Nephron progenitor cell (in vitro differentiated cells): Measurements from ENCODE around the gene CERS1.

ENCODE experiments used
- DNase-seq: peaks from one replicate; pipeline ENCODE4 v3.0.0; 2021
- H3K27ac Mint-ChIP-seq: 2 replicates; pipeline ENCODE4 v1.8.0; 2021; ENCODE audit warnings: mild to moderate bottlenecking, moderate library complexity, mixed read lengths
- H3K27me3 Mint-ChIP-seq: 2 replicates; pipeline ENCODE4 v1.8.0; 2021; ENCODE audit warnings: mild to moderate bottlenecking, low read depth, mixed read lengths; ENCODE audit not compliant: poor library complexity
- H3K36me3 Mint-ChIP-seq: 2 replicates; pipeline ENCODE4 v1.8.0; 2021; ENCODE audit warnings: low read depth, mixed read lengths
- H3K4me1 Mint-ChIP-seq: 2 replicates; pipeline ENCODE4 v1.8.0; 2021; ENCODE audit warnings: mixed read lengths
- H3K4me3 Mint-ChIP-seq: 2 replicates; pipeline ENCODE4 v1.8.0; 2021; ENCODE audit warnings: mild to moderate bottlenecking, moderate library complexity, mixed read lengths
- H3K9me3 Mint-ChIP-seq: 2 replicates; pipeline ENCODE4 v1.8.0; 2021; ENCODE audit warnings: mild to moderate bottlenecking, moderate library complexity, mixed read lengths
- TF ChIP-seq, protein P1 (sequence below): fragments of 200-600 bp; sonication (generic); IDR thresholded peaks from 2 replicates; pipeline ENCODE4 v1.5.0; 2021; ENCODE audit warnings: antibody characterized with exemption

Gene CERS1

DNA sequence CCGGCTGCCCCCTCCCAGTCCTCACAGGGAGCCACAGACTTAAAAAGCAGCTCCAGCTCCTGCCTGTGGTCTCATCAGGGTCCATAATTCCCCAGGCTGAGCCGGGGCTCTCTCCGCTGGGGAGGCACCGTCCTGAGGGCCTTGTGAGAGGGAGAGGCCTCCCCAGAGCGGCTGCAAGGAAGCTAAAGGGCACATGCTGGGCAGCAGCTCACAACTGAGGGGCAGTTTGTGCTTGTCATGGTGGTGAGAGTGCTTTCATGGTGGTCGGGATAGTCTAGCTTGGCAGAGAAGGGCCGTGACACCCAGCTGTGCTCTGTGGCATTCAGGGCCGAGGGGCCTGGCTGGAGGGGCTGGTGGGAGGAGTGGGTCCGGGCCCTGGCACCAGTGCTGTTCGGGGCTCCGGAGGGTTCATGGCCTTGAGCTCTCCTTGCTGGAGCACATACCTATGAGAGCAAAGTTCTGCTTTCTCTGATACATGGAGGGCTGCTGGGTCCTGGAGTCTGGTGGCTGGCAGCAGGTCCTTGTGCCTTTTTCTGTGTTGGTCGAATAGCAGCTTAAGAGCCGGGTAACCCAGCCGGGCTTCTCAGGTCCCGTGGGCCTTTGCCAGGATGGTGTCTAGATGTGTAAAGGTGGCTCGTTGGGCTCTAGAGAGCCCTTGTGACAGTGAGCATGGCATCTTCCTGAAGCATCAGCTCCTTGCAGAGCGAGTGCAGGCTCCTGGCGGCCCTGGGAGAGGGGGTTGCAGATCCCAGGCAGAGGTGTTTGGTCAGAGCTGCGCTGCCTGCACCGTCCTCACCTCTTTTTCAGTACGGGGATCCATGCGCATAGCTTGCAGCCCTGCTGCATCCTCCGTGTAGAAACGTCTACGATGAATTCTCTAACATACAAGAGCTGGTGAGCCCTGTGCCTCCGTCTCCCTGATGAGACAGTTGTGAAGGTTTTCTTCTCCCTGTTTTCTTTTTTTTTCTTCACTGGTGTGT lies 55.4 kb downstream of the CERS1 start:
- TF ChIP-seq, protein P1, sequence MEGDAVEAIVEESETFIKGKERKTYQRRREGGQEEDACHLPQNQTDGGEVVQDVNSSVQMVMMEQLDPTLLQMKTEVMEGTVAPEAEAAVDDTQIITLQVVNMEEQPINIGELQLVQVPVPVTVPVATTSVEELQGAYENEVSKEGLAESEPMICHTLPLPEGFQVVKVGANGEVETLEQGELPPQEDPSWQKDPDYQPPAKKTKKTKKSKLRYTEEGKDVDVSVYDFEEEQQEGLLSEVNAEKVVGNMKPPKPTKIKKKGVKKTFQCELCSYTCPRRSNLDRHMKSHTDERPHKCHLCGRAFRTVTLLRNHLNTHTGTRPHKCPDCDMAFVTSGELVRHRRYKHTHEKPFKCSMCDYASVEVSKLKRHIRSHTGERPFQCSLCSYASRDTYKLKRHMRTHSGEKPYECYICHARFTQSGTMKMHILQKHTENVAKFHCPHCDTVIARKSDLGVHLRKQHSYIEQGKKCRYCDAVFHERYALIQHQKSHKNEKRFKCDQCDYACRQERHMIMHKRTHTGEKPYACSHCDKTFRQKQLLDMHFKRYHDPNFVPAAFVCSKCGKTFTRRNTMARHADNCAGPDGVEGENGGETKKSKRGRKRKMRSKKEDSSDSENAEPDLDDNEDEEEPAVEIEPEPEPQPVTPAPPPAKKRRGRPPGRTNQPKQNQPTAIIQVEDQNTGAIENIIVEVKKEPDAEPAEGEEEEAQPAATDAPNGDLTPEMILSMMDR = no peak
- no peak for DNase-seq
- peaks cover 30% of the 10 kb centered on the region for H3K36me3 Mint-ChIP-seq
- peak overlapping the region; percentile 68 for H3K27ac Mint-ChIP-seq
- H3K4me3 Mint-ChIP-seq = no peak overlapping the region
- peaks cover 69% of the 10 kb centered on the region for H3K4me1 Mint-ChIP-seq
- H3K27me3 Mint-ChIP-seq = no peaks in the 10 kb centered on the region
- H3K9me3 Mint-ChIP-seq = no peaks in the 10 kb centered on the region

DNA sequence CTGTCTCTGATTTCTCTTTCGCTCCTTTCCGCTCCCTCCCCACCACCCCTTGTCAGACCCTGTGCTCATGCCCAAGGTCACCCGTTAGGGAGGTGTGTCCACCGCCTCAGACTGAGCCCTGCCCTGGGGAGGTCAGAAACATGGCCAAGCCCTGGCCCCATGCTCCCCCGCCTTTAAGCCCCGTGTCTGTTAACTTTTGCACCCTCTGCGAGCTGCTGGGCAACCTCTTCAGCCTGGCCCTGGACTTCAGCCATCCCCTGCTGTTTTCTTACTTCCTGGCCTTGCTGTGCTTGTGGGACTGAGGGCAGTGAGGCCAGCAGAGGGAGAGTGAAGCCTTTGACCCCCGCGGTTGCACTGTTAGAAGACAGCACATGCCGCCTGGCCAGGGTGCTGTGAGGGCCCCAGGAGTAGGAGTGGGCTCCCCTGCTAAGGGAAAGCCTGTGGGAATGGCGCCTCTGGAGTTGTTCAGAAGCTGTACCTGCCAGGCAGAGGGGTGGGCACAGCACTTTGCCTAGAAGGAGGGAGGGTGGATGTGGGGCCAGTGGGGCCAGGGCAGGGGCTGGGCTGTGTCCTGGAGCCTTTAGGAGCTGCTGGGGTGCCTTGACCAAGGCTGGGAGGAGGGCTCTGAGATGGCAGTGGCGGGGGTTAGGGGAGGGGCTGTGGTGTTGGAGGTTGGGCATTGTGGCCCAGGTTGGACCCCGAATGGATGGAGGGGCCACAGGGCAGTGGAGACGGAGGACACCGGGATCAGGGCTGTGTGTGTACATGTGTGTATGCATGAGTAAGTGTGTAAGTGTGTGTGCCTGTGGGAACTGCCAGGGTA lies 56.3 kb downstream of the CERS1 start:
- no peak for DNase-seq
- peak overlapping the region; percentile 68 for H3K27ac Mint-ChIP-seq
- no peak overlapping the region for H3K4me3 Mint-ChIP-seq
- peaks cover 72% of the 10 kb centered on the region for H3K4me1 Mint-ChIP-seq
- TF ChIP-seq, protein P1 = no peak
- H3K27me3 Mint-ChIP-seq = peaks cover 3% of the 10 kb centered on the region
- peaks cover 36% of the 10 kb centered on the region for H3K36me3 Mint-ChIP-seq
- no peaks in the 10 kb centered on the region for H3K9me3 Mint-ChIP-seq

DNA sequence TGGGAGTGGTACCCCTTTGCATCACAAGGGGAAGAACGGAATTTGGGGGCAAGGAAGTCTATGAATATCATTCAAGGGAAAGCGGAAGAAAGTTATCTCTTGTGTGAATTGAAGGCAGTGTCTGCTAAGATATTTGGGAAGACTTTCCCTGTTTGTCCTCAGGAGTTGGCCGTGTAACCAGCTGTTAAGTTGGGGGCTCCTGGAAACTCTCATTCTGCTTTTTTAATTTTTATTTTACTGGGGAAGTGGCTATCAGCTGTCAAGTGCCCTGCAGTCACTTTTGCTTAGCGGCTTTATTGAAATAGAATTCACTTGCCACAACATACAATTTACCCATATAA lies 61.3 kb downstream of the CERS1 start:
- H3K4me1 Mint-ChIP-seq = peaks cover 60% of the 10 kb centered on the region
- TF ChIP-seq, protein P1 = no peak
- H3K27ac Mint-ChIP-seq = no peak overlapping the region

GRCh38 chr19:18833849-18834643 lies 61.9 kb downstream of the CERS1 start:
- TF ChIP-seq, protein P1 = no peak
- no peak for DNase-seq
- peaks cover 40% of the 10 kb centered on the region for H3K36me3 Mint-ChIP-seq
- H3K4me1 Mint-ChIP-seq = peaks cover 55% of the 10 kb centered on the region
- H3K4me3 Mint-ChIP-seq = peak overlapping the region; percentile 98
- H3K27me3 Mint-ChIP-seq = peaks cover 20% of the 10 kb centered on the region
- H3K27ac Mint-ChIP-seq = peak overlapping the region; percentile 76
- no peaks in the 10 kb centered on the region for H3K9me3 Mint-ChIP-seq

More for the DNA sequence above, 61.3 kb downstream of the CERS1 start:
- Mint-ChIP-seq H3K27me3 (peaks cover 18% of the 10 kb centered on the region), H3K9me3 (no peaks in the 10 kb centered on the region), H3K36me3 (peaks cover 40% of the 10 kb centered on the region), H3K4me3 (peak overlapping the region; percentile 98)
- DNase-seq = no peak

DNA sequence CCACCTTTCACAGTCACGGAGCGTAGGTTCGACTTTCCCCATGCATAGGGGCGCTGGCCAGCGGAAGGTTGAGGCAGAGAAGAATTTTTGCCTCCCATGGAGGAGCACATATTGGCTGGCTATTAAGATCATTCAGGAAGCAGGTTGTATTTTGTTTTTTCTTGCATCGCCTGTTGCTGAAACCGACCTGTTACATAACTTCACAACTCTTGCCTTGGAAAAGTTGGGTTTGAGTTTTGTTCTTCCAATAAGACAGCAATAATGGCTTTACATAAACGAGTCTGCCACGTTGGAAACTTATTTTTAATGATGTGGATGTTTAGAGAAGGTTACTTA lies 62.8 kb downstream of the CERS1 start:
- TF ChIP-seq, protein P1 = no peak
- Mint-ChIP-seq H3K4me1 (peaks cover 49% of the 10 kb centered on the region), H3K9me3 (no peaks in the 10 kb centered on the region), H3K27me3 (peaks cover 30% of the 10 kb centered on the region), H3K4me3 (peak overlapping the region; percentile 98), H3K27ac (no peak overlapping the region), H3K36me3 (peaks cover 35% of the 10 kb centered on the region)
- DNase-seq = no peak
